ENCODE measurements around the gene PDE11A.

The PDE11A gene

GRCh38 chr2:177629357-177630024 is 443.1 kb downstream of the PDE11A start:
- no peak for DNase-seq (ENCODE audit: low read depth in 2 of 2)

GRCh38 chr2:177628831-177629230 is 443.7 kb downstream of the PDE11A start:
- DNase-seq (ENCODE audit: low read depth in 2 of 2), result no peak

GRCh38 chr2:177625744-177626650 is 446.6 kb downstream of the PDE11A start:
- DNase-seq (ENCODE audit: low read depth in 2 of 2), result no peak

GRCh38 chr2:177622521-177622920 is 450.1 kb downstream of the PDE11A start:
- no peak for DNase-seq (ENCODE audit: low read depth in 2 of 2)

GRCh38 chr2:177619986-177620385 is 452.6 kb downstream of the PDE11A start:
- DNase-seq (ENCODE audit: low read depth in 2 of 2), result no peak

GRCh38 chr2:177619461-177619860 is 453.1 kb downstream of the PDE11A start:
- no peak for DNase-seq (ENCODE audit: low read depth in 2 of 2)

- DNase-seq (ENCODE audit: low read depth in 2 of 2), result peak; percentile 68
These were observed 454.0 kb downstream of the PDE11A start for GRCh38 chr2:177618255-177619253.

GRCh38 chr2:177617849-177618248 is 454.7 kb downstream of the PDE11A start:
- no peak for DNase-seq (ENCODE audit: low read depth in 2 of 2)

GRCh38 chr2:177616731-177617130 is 455.8 kb downstream of the PDE11A start:
- no peak for DNase-seq (ENCODE audit: low read depth in 2 of 2)

- no peak for DNase-seq (ENCODE audit: low read depth in 2 of 2)
These were observed 456.5 kb downstream of the PDE11A start for GRCh38 chr2:177616066-177616465.

GRCh38 chr2:177612659-177613058 is 459.9 kb downstream of the PDE11A start:
- no peak for DNase-seq (ENCODE audit: low read depth in 2 of 2)

GRCh38 chr2:177611310-177611886 is 461.2 kb downstream of the PDE11A start:
- DNase-seq (ENCODE audit: low read depth in 2 of 2), result no peak

- DNase-seq (ENCODE audit: low read depth in 2 of 2), result no peak
These were observed 461.8 kb downstream of the PDE11A start for GRCh38 chr2:177610813-177611212.

- no peak for DNase-seq (ENCODE audit: low read depth in 2 of 2)
These were observed 465.9 kb downstream of the PDE11A start for GRCh38 chr2:177606636-177607035.

- no peak for DNase-seq (ENCODE audit: low read depth in 2 of 2)
These were observed 468.1 kb downstream of the PDE11A start for GRCh38 chr2:177604271-177605065.

- no peak for DNase-seq (ENCODE audit: low read depth in 2 of 2)
These were observed 468.8 kb downstream of the PDE11A start for GRCh38 chr2:177603768-177604167.

- no peak for DNase-seq (ENCODE audit: low read depth in 2 of 2)
These were observed 469.4 kb downstream of the PDE11A start for GRCh38 chr2:177603181-177603580.

- no peak for DNase-seq (ENCODE audit: low read depth in 2 of 2)
These were observed 469.9 kb downstream of the PDE11A start for GRCh38 chr2:177602611-177603164.

- DNase-seq (ENCODE audit: low read depth in 2 of 2), result no peak
These were observed 471.7 kb downstream of the PDE11A start for GRCh38 chr2:177600917-177601316.

- DNase-seq (ENCODE audit: low read depth in 2 of 2), result no peak
These were observed 472.6 kb downstream of the PDE11A start for GRCh38 chr2:177599956-177600355.

All from stimulated activated CD4-positive, alpha-beta T cell treated with anti-CD3 and anti-CD28 coated beads, Interleukin-1b, Interleukin-23, amount 100 ng/mL, for 1 hour (primary cell).